SW 1271 (cell line): ENCODE measurements around the gene GSTK1.
"Not testable (repeated sequence)": the region's sequence is repeated elsewhere in the genome, so short reads cannot be mapped to it uniquely, and the experiment has no call there.

Source experiments
- DNase-seq, 2 experiments: peaks; one replicate each; lab custom pipeline; 2025; lab: John Stamatoyannopoulos, UW

The GSTK1 gene

GRCh38 chr7:143272871-143273270 lies 9.6 kb downstream of the GSTK1 start:
- no peak for DNase-seq

GRCh38 chr7:143279186-143280098 lies 16.2 kb downstream of the GSTK1 start:
- peak; percentile 19 to 61 for DNase-seq

- DNase-seq: no peak
These were observed 16.9 kb downstream of the GSTK1 start for GRCh38 chr7:143280160-143280559.

- no peak for DNase-seq
These were observed 17.3 kb downstream of the GSTK1 start for GRCh38 chr7:143280566-143280965.

- no peak for DNase-seq
These were observed 18.3 kb downstream of the GSTK1 start for GRCh38 chr7:143281529-143281928.

- no peak for DNase-seq
These were observed 18.9 kb downstream of the GSTK1 start for GRCh38 chr7:143282124-143282523.

- DNase-seq: no peak
These were observed 20.1 kb downstream of the GSTK1 start for GRCh38 chr7:143283381-143283780.

GRCh38 chr7:143284591-143285469 lies 21.6 kb downstream of the GSTK1 start, which contains the start of gene TMEM139:
TMEM139 (plus strand) TSS chr7:143284958; CDS start chr7:143285958, 1,000 bp downstream.
- no peak for DNase-seq

GRCh38 chr7:143285470-143285778 lies 22.2 kb downstream of the GSTK1 start:
- no peak for DNase-seq

- DNase-seq: no peak
These were observed 22.7 kb downstream of the GSTK1 start for GRCh38 chr7:143285806-143286521.

GRCh38 chr7:143286522-143286890 lies 23.3 kb downstream of the GSTK1 start:
- no peak for DNase-seq

GRCh38 chr7:143287339-143287934 lies 24.2 kb downstream of the GSTK1 start:
- no peak for DNase-seq

- DNase-seq: peak; percentile 80 to 94
These were observed 24.9 kb downstream of the GSTK1 start, which contains the start of gene CASP2 for GRCh38 chr7:143287935-143288826. CASP2 (plus strand) TSS chr7:143288351; CDS start chr7:143288456, 105 bp downstream.

GRCh38 chr7:143288836-143289235 lies 25.6 kb downstream of the GSTK1 start:
- no peak for DNase-seq

- no peak for DNase-seq
These were observed 26.2 kb downstream of the GSTK1 start for GRCh38 chr7:143289421-143289820.

GRCh38 chr7:143289888-143290287 lies 26.6 kb downstream of the GSTK1 start:
- not testable (repeated sequence) for DNase-seq

GRCh38 chr7:143290293-143290692 lies 27.1 kb downstream of the GSTK1 start:
- DNase-seq: no peak

- no peak for DNase-seq
These were observed 29.6 kb downstream of the GSTK1 start for GRCh38 chr7:143292876-143293275.

GRCh38 chr7:143295870-143296269 lies 32.6 kb downstream of the GSTK1 start:
- DNase-seq: no peak

GRCh38 chr7:143296686-143297085 lies 33.4 kb downstream of the GSTK1 start:
- DNase-seq: no peak

GRCh38 chr7:143299346-143299745 lies 36.1 kb downstream of the GSTK1 start:
- DNase-seq: no peak
